NT2/D1 (cell line): ENCODE data around the gene FGD4.

Source experiments
- SUZ12 ChIP-seq: IDR thresholded peaks from 2 replicates; pipeline ENCODE4 v1.6.1; 2011; ENCODE audit not compliant: insufficient read length, insufficient read depth; ENCODE audit errors: extremely low read depth
- YY1 ChIP-seq: IDR thresholded peaks from 2 replicates; pipeline ENCODE4 v1.6.1; 2011; ENCODE audit not compliant: insufficient read length, insufficient read depth

DNA sequence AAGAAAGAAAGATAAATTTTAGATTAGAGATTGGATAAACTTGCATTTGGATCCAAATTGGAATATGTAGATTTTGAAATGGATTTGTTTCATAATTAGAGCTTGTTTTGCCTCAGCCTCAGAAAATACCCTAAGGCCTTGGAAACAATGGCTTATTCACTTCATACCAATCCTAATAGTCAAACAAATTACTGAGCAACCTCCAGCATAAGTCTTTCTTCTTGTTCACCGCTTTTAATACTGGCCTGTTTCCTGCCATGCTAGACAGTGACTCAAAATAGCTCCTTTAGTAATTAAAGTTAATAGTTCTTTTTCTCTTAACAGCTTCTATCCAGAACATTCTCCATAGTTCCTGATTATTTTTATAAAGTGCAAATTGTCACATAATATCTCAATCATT, 168.9 kb downstream of the FGD4 start:
- TF ChIP-seq YY1, result no peak
- TF ChIP-seq SUZ12, result no peak
